DMS79 (cell line): Measurements from ENCODE around the gene NDEL1.

ENCODE experiments used
- DNase-seq: peaks from one replicate; lab custom pipeline; 2025; lab: John Stamatoyannopoulos, UW

NDEL1 gene

DNA sequence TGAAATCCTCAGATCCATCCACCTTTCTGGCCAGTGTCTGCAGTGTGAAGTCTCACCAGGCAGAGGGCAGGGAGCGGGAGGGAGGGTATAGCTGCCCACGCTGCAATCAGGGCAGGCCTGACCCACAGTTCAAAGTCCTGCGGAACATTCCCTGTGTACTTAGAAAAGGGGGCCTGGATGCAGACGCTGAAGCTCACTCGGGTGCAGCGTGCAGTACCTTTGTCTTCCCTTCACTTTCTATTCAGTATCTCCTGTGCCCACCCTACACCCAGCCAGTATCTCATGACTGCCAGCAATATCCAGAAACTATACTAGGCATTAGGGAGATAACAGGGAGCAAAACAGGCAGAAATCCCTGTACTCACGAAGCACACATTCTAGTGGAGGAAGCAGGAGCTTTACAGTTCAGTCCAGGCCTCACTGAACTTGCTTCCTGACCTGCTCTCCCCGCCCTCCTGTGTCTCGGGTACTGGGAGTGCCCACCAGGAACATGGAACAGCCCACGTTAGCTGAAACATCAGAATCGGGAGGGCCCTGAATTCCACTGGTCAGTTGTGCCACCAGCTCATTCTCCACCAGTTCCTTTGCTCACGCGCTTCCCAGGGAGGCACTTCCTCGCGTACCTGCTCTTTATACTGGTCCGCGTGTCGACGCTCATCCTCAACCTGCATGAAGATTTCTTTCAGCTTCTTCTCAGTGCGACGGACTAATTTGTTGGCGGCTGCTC, 42.2 kb downstream of the NDEL1 start:
- no peak for DNase-seq

DNA sequence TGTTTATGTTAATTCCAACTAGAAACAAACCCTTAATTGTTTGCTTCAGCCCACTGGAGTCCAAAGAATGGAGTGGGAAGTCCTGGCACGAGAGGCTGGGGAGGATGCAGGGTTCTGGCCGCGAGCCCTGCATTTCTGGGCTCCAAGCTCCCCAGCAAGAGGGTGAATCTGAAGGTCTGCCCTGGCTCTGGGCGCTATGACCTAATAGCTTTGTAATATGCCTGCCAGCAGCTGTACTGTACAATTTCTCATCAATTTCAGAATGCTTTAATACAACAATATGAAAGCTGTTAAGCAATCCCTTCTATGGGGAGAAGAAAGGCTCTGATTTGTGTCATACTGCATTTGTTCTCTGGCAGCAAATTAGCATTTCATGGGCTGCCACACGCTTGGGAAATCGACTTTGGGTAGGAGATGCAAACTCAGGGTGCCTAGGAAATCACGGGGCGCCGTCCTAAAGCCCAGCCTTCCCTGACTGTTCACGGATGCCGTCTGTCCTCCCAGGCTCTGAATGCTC, 43.8 kb downstream of the NDEL1 start:
- no peak for DNase-seq

DNA sequence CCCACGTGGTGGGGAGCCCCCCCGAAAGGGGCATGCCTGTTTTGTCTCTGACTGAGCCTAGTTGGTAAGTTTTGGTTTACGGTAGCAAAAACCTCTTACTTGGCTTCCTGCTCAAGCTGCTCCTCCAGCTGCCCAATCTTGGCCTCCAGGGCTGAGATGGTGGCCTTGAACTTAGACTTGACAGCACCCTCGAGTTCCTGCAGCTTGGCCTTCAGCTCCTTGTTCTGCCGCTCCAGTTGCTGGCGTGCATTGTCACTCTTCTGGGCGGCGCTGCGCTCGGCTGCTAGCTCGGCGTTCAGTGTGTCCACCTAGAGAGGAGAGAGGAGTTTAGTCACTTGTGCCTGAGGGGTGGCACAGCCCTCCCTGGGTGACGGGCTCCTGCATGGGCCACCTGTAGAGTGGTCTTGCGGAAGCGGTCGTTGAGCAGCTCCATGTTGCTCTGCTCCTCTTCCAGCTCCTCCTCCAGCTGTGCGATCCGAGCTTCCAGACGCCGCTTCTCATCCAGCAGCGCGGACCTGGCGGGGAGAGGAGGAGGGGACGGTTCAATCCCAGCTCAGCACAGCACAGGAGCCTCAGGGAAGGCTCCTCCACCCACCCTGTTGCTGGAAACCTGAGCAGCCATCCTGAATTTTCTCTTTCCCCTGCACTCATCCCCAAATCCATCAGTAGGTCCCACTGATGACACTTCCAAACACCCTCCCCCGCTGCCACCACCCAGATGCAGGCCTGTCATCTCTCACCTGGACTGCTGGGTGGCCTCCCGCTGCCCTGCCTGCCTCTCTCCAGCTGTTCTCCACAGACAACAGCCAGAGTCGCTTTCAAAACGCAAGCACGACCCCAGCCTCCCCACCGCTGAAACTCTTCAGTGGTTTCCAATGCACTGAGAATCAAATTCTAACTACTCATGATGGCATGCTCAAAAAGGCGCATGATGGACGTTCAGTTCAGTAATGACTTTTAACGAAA, 44.6 kb downstream of the NDEL1 start:
- DNase-seq, result no peak

DNA sequence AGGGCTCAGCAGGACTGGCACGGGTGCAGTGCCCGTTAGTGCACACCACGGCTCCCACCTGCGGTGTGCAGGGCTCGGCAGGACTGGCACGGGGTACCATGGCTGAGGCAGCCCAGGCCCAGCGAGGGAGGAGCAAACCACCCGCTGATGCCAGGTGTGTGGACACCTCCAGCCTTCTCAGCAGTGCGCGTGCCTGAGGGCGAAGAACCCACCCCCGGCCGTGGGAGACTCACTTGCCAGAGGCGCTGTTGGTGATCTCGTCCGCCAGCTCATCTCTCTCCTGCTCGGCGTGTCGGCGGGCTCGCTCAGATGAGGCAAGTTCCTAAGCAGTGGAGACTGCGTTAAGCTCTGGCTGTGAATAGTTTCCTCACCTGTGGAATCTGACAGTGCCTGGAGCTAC, 45.4 kb downstream of the NDEL1 start:
- no peak for DNase-seq

DNA sequence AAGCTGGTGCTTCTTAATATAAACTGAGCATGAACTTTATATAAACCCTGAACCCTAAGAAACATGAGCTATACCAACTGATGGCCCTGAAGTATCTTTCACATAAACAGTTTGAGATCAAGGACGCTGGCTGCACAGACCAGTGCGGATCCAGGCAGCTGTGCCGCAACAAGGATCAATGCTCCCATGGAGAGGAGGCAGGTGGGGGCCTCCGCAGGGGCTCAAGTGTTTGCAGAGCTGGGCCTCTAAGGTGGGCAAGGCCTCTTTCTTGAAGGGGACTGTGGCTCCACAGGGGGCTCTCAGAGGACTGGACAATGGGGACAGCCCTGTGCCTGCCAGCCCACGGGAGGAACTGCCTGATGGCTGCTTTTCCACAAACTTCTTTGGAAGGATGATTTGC, 46.0 kb downstream of the NDEL1 start:
- no peak for DNase-seq

DNA sequence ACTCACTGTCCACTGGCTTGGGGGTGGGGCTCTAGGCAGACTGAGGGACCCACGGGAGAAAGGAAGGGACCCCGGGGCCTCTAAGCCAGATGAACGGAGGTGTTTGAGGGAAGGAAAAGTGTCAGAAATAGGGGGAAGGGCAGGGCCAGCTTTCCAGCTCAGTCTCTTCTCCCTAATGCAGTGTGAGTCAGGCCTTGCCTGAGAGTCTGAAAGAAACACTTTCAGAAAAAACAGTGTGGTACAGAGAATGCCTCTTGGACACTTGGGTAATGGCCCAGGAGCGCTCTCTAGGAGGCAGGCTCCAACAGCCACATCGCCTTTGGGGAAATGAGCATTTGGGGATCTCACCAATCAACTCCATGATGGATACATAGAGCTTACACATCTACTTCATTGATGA, 46.9 kb downstream of the NDEL1 start:
- no peak for DNase-seq

DNA sequence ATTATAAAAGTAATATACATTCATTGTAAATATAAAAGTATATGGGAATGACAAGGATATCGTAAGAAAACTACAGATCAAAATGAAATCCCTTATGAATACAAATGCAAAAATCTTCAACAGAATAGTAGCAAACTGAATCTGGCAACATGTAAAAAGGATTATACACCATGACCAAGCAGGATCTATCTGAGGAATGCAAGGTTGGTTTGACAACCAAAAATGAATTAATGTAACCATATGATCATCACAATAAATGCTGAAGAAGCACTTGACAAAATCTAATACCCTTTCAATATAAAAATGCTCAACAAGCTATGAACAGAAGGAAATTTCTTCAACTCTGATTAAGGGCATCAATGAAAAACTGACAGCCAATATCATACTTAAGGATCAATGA, 48.8 kb downstream of the NDEL1 start:
- DNase-seq, result no peak

DNA sequence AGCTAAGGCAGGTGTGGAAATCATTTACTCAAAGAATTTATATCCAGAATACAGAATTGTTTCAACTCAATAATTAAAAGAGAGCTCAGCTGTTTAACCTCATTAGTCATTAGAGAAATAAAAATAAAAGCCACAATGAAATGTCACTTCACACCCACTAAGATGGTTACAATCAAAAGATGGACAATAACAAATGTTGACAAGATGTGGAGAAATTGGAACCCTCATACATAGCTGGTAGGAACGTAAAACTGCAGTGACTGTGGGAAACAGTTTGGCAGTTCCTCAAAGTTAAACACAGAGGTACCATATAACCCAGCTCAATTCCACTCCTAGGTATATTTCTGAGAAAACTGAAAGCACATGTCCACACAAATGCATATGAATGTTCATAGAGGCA, 49.8 kb downstream of the NDEL1 start:
- DNase-seq, result no peak

DNA sequence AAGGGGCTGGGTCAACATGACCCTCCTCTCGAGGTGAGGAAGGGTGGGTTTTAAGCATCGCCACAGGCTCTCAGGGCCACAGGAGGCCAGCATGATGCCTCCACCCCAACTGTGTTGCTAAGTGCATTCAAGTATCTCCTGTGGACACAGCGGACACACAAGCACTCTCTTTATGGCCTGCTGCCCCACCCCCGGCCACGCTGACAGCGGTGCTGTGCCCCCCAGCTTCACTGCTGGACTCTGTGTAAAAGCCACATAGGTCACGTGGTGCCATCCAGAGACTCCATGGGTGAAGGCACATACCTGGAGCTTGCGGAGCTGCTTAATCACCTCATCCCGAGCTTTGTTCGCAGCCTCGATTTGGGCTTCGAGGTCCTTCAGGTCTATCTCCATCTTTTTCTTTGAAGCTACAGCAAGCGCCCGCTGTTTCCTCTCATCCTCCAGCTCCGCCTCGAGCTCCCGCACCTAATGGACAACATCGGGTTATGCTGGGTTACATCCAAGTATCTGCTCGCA, 51.5 kb downstream of the NDEL1 start:
- DNase-seq, result no peak

DNA sequence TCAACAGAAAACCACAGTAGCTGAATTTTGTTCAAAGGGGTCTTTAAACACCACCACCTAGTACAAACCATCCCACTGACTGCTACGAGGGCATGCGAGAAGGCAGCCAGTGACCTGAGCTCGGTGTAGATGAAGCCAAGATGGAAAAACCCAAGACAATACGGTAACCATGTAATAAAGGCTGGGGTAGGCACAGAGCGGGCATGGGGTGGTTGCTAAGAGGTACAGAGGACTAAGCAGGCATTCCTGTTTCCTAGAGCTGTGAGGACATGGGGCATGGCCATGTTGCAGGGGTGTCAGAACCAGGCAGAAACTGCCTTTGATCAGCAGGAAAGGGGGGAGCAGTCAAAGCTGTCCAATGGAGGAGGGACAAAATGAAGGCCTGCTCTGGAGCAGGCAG, 52.1 kb downstream of the NDEL1 start:
- no peak for DNase-seq

DNA sequence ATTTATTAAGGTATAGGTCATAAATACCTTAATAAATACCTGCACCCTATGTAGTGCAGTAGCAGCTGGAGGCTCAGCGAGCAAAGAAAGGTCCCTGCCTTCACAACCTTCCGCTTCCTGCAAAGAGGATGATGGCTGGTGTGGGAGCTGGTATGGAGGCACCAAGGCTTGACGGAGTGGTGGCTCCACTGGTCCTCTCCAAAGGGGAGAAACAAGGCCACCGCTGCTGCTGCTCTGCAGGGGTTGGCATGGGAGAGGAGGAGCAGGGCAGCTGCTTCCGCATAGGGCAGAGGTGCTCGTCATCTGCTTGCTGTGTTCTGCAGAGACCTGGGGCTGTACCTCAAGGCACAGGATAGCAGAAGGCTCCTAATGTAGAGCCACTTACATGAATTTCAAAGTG, 52.8 kb downstream of the NDEL1 start:
- DNase-seq, result no peak

DNA sequence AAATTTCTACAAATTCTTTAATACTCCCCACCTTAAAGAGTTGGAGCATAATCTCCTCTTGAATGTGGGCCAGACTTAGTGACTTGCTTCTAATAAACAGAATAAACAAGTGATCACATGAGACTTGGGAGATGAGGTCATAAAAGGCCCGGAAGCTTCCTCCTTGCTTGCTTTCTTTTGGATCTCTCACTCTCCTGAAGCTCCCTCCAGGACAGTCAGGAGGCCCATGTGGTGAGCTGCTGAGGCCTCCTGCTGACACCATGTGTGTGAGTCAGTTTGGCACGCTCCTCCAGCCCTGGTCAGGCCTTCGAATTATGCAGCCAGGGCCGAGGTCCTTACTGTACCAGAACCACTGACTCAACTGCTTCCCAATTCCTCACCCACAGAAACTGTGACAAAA, 53.2 kb downstream of the NDEL1 start:
- no peak for DNase-seq

DNA sequence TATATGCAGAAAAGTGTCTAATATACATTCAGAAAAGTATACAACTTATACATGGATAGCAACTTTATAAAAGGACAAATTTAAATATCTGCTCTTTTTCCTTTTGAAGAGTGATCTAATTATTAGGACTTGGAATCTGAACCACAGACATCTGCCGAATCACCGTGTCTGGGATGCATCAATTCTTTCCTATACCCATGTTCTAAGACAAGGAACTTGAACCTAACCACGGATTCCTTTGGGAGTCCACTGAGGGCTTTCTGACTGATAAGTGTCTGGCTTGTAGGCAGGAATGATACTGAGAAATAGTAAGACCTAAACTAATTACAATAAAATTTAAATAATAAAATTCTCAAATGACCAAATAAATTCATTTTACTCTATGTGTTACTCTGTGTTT, 54.2 kb downstream of the NDEL1 start:
- DNase-seq, result no peak

DNA sequence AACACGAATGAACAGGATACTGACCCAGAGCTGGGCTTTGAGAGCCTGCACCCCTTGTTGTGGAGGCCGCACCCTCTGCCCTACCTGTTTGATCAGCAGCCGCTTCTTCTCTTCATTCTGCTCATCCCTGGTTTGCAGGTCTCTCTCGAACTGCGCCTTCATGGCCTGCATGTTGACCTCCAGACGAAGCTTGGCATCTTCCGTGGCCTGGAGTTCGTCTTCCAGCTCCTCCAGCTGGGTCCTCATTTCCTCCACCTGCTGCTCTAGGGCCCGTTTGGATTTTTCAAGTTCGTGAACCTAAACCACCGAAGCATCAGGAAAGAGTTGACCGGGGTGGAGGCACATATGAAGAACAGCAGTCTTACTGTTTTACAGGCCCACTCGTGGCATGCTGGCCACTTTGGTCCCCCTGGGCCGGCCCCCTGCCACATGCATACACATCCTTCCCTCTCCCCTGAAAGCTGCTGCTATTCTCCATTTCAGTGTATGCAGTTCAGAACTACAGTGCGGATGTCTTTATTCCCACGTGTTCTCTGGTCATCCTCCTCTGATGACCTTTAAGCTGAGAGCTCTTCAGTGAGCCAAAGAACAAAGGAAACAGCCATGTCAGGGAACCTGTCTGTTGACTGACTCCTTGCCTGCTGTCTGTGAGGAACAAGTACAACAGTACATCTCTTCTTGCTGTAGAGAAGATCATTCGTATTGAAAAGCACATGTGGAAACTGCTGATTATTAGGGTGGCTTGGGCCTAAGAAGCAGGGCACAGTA, 54.8 kb downstream of the NDEL1 start:
- DNase-seq, result no peak

DNA sequence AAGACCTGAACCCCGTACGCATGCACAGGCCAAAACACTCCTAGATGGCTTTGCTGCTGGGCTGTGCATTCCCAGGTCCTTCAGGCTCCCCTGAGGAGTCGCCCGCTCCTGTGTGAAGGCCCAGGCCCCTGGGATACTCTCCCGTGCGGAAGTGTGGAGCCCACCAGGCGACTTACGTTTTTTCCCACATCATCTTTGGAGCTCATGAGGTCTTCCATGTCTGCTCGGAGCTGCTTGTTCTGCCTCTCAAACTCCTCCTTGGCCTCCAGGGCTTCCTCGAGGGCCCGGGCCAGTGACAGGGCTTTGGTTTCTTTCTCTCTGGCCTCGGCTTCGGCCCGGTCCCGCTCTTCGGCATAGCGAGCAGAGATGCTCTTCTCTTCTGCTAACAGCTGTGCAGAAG, 56.4 kb downstream of the NDEL1 start:
- DNase-seq, result no peak

DNA sequence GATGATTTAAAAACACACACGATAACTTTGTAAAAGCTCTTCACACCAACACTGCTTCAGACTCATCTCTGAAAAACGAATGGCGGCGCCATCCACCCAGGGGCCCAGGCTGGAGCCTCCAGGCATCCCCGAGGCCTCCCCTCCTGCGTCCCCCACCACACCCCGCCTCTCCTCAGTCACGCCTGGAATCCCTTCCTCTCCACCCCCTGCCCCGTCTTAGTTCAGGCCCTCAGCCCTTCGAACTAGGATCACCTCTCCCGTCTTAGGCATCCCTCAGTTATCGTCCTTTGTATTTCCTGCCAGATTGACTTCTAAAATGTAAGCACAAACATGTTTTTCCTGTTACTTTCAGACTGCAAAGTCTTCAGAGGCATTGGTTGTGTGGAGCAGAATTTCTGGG, 58.3 kb downstream of the NDEL1 start:
- DNase-seq, result no peak

DNA sequence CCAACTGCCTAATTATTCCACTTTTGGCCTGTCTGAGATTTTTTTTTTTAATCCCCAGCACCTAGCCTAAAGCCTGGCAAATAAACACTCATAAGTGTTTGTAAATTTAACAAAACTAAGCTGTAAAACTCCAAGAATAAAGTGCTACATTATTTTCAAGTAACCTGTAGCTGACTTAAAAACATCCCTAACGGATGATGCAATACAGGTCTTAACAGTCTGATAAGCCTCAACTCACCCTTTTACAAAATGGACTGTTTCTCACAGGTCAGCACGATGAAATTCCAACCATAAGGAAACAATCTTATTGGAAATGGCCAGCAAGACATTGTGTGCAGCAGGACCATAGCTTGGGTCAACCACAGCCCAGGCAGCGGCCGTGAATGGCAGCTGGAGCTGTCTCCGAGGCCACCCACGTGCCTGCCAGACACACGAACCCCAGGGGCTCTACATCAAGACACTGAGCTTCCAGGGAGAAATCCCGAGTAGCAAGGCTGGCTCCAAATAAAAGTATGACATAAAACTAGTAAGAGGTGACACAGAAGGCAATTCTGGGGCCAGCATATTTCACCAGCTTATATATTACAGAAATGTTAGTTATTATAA, 58.9 kb downstream of the NDEL1 start:
- no peak for DNase-seq

DNA sequence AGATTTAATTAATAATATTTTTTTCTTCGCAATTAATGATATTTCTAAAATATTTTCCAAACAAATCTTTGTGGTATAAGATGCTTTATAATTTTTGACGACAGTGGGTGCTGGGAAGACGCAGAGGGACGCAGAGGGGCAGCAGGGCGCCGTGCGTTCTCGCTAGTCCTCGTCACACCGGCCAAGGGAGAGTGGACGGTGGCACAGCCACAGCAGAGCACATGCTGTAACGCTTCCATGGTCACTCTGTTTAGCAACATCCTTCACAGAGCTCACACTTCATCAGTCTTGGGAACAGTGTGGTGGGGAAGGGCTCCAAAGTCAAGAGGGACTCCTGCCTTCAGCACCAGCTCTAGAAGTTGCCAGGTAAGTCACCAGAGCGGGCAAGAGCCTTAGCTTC, 60.4 kb downstream of the NDEL1 start:
- DNase-seq, result no peak

DNA sequence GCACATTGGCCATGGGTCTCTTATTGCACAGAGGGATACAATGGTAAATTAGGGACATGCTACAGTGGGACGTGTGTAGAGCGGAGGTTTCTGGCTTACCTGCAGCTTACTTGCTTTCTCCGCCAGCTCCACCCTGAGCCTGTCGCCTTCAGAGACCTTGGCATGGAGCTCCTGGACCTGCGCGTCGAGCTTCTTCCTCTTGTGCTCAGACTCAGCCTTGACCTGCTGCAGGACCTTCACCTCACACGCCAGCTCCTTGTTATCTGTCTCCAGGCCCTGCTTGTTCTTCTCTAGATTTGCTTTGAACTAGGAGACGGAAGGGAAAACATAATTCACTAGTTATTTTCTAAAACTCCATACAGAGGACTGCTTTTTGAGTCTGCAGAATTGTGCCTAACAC, 63.5 kb downstream of the NDEL1 start:
- no peak for DNase-seq

DNA sequence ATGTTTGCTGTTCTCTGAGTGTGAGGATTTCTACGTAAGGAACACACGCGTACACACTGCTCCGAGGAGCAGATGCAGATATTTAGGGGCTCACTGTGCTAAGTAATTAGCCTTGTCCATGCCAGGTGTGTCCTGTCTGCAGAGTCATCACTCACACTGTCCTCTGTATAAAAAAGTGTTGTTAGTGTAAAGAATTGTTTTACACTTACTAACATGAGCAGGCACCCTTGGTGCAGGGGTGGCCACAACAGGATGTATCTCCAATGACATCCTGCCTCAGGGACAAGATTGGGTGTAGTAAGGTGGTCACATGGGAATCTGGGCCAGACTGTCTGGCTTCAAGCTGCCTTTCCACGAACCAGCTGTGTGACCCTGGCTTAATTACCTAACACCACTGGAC, 63.9 kb downstream of the NDEL1 start:
- no peak for DNase-seq

DNA sequence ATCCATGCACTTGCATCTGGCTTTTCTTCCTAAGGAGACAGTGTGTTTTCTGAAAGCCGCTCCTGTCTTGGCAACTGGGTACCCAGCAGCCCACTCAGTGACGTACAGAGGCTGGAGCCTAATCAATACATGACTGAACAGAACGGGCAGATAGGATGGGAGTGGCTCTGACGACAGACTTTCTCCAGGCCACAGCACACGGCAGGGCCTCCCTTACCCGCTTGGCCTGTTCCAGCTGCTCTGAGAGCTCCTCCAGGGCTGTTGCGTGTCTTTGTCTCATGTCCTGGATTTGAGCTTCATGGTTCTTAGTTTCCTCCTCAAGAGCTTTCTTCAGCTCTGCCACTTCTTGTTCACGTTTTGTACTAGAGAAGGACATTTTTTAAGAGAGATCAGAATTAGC, 64.9 kb downstream of the NDEL1 start:
- no peak for DNase-seq

DNA sequence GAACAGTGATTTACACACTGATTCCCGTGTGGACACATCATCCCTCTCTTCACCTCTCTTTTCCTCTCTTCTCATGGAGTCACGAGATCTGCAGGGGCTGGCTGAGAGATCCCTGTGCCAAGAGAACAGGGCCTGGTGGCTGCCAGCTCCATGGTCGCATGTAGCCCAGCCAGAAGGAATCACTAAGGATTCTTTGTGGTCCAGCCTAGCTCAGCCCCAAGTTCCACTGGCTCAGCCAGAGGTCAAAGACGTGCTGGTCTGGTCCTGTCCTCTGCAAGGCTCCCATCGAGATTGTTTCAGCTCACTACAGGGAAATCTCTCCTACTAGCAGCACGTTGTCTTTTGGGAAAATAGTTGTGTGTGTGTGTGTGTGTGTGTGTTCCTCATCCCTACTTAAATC, 66.4 kb downstream of the NDEL1 start:
- no peak for DNase-seq
